HepG2 (cell line): Measurements from ENCODE around the gene RBM15B. TPM values are rescaled to one million over a fixed set of nuclear protein-coding genes. Genes with fewer than 3 reads are reported as not detected.

Experiments
- ATAC-seq: fragments of 200-7000 bp; cut with Tn5 transposase; 3 replicates; pipeline ENCODE4 v1.9.1; 2020; ENCODE audit warnings: mild to moderate bottlenecking, moderate library complexity
- BruUV-seq: library from RNA; stranded (reverse); fragments of 400-500 nt; replicated peaks from 2 replicates; lab custom pipeline; 2021; lab: Mats Ljungman, UMichigan
- CTCF ChIA-PET: fragments of 300-600 bp; formaldehyde crosslinking; extraction: SDS; loops from one replicate; lab custom pipeline; 2021; ENCODE audit warnings: low total read pairs, inconsistent platforms, low intra/inter-chr PET ratio; lab: Yijun Ruan, JAX
- POLR2A ChIA-PET: fragments of 350-600 bp; sonication (Branson Sonifier 250); formaldehyde crosslinking; loops from one replicate; lab custom pipeline; 2020; ENCODE audit warnings: antibody characterized with exemption, inconsistent platforms; lab: Yijun Ruan, JAX
- DNase-seq: peaks from one replicate; pipeline ENCODE4 v3.0.0-alpha.2; 2015; ENCODE audit warnings: low spot score
- FAIRE-seq: peaks from 3 replicates; lab custom pipeline; 2011; peaks lifted over from hg19 to GRCh38; lab: Jason Lieb, UNC
- H2AFZ ChIP-seq: one replicate; pipeline ENCODE4 v1.6.1; 2011; ENCODE audit warnings: low read length, inconsistent platforms
- H3K27ac ChIP-seq: fragments of 300-600 bp; 3 replicates; pipeline ENCODE4 v1.8.0; 2011; ENCODE audit warnings: mixed run types, mild to moderate bottlenecking, mixed read lengths, low read length, inconsistent platforms; ENCODE audit not compliant: insufficient read depth; ENCODE audit errors: extremely low read length
- H3K27me3 ChIP-seq, 2 experiments: fragments of 200-600 bp in 1 of 2; 2 replicates in 1 of 2; 3 replicates in 1 of 2; pipeline versions ENCODE4 v1.6.0 to v1.8.0; 2011; ENCODE audit warnings: low read length in 2 of 2, mild to moderate bottlenecking in 2 of 2, moderate library complexity in 2 of 2, inconsistent platforms in 1 of 2; ENCODE audit not compliant: insufficient read depth in 2 of 2, control insufficient read depth in 1 of 2
- H3K36me3 ChIP-seq, 2 experiments: fragments of 200-600 bp in 1 of 2; replicated peaks in 1 of 2; 2 replicates in 1 of 2; 3 replicates in 1 of 2; pipeline versions ENCODE4 v1.5.1 to v1.8.0; 2011; ENCODE audit warnings: low read length in 2 of 2, inconsistent platforms in 1 of 2; ENCODE audit not compliant: insufficient read depth in 2 of 2, control insufficient read depth in 1 of 2
- H3K4me1 ChIP-seq: 2 replicates; pipeline ENCODE4 v1.5.1; 2012; ENCODE audit warnings: low read length, inconsistent platforms; ENCODE audit not compliant: insufficient read depth
- H3K4me2 ChIP-seq: 2 replicates; pipeline ENCODE4 v1.6.0; 2011; ENCODE audit warnings: low read depth, low read length, inconsistent platforms
- H3K4me3 ChIP-seq, 3 experiments: fragments of 200-600 bp in 1 of 3; sonication (generic), shearing (Covaris generic) in 1 of 3; replicated peaks in 1 of 3; 2 replicates each; pipeline ENCODE4 v1.5.1; 2011 to 2016; ENCODE audit warnings: low read length in 3 of 3, inconsistent platforms in 2 of 3, low read depth in 2 of 3, mild to moderate bottlenecking in 2 of 3, control low read depth in 1 of 3, mixed read lengths in 1 of 3; ENCODE audit not compliant: insufficient read depth in 1 of 3
- H3K79me2 ChIP-seq: one replicate; pipeline ENCODE4 v1.6.1; 2011; ENCODE audit warnings: low read length, inconsistent platforms; ENCODE audit not compliant: insufficient read depth
- H3K9ac ChIP-seq: 2 replicates; pipeline ENCODE4 v1.6.0; 2011; ENCODE audit warnings: mild to moderate bottlenecking, low read depth, low read length, inconsistent platforms; ENCODE audit not compliant: insufficient read depth
- H3K9me3 ChIP-seq: 2 replicates; pipeline ENCODE4 v1.5.1; 2012; ENCODE audit warnings: mild to moderate bottlenecking, low read length
- H4K20me1 ChIP-seq: 2 replicates; pipeline ENCODE4 v1.6.0; 2011; ENCODE audit warnings: inconsistent platforms, mild to moderate bottlenecking, low read length, moderate library complexity; ENCODE audit not compliant: insufficient read depth
- LCORL ChIP-seq, 2 experiments: fragments of 450-650 bp in 1 of 2; sonication (generic) in 1 of 2; formaldehyde crosslinking in 1 of 2; IDR thresholded peaks; 2 replicates each; pipeline versions ENCODE4 v1.5.0 to v1.6.1; 2017 to 2020; ENCODE audit warnings: antibody characterized with exemption in 1 of 2, missing genetic modification reagents in 1 of 2
- SP4 ChIP-seq: sonication (generic); formaldehyde crosslinking; IDR thresholded peaks from 2 replicates; pipeline ENCODE4 v1.8.1; 2023; ENCODE audit warnings: mild to moderate bottlenecking, missing genetic modification reagents
- ZNF530 ChIP-seq: sonication (generic); formaldehyde crosslinking; IDR thresholded peaks from 2 replicates; pipeline ENCODE4 v1.5.0; 2020; ENCODE audit warnings: low read depth, mild to moderate bottlenecking, missing genetic modification reagents
- WGBS: methylation state at CpG from one replicate; pipeline ENCODE4 v1.1.6; 2017; ENCODE audit warnings: low lambda C conversion rate; 5-methylcytosine and 5-hydroxymethylcytosine counted together
- in situ Hi-C: cut with HindIII; loops from 2 replicates; pipeline ENCODE4 v1.10.0; 2017; ENCODE audit warnings: low pct_unique_long_range_greater_than_20kb; ENCODE audit not compliant: extremely low pct_ligation_motif_present
- intact Hi-C: fragments of 100-400 bp; cut with micrococcal nuclease; formaldehyde crosslinking; loops from one replicate; pipeline ENCODE4 v1.10.0; 2022; ENCODE audit not compliant: unreplicated experiment
- polyA plus RNA-seq, 8 experiments: library from polyadenylated mRNA; depleted of rRNA in 3 of 8; stranded (reverse) in 7 of 8; unstranded in 1 of 8; fragments of >200 nt; fragmentation: Illumina TruSeq in 4 of 8; extraction: Trizol in 4 of 8; gene quantifications; 2 replicates each; pipeline versions ENCODE4 v1.2.1 to v1.2.3, GENCODE V29; 2011 to 2016; ENCODE audit warnings: low read depth in 4 of 8, missing spikeins in 1 of 8, mixed read lengths in 1 of 8; ENCODE audit not compliant: insufficient read depth in 1 of 8
- total RNA-seq, 5 experiments: library from RNA; depleted of rRNA; stranded (reverse); fragments of >200 nt; fragmentation: Illumina TruSeq; extraction: Trizol; gene quantifications; 2 replicates each; pipeline ENCODE4 v1.2.3, GENCODE V29; 2016; ENCODE audit warnings: low read depth in 1 of 5
- TF ChIP-seq, protein P1 (sequence below): sonication (generic); formaldehyde crosslinking; IDR thresholded peaks from 2 replicates; pipeline ENCODE4 v1.5.0; 2020; ENCODE audit warnings: mild to moderate bottlenecking, missing genetic modification reagents
- TF ChIP-seq, protein P2 (sequence below): sonication (generic); formaldehyde crosslinking; IDR thresholded peaks from 2 replicates; pipeline ENCODE4 v1.4.0; 2020; ENCODE audit warnings: missing genetic modification reagents, borderline replicate concordance
- TF ChIP-seq, protein P3 (sequence below): sonication (generic); formaldehyde crosslinking; IDR thresholded peaks from 2 replicates; pipeline ENCODE4 v1.4.0; 2020; ENCODE audit warnings: missing genetic modification reagents, borderline replicate concordance

The RBM15B gene
- total and polyA plus RNA-seq, 2 of the 13 experiments (the other 11 are each of a cell fraction or from before 2014, with no cell fraction given), result 8.2 to 19.3 TPM

DNA sequence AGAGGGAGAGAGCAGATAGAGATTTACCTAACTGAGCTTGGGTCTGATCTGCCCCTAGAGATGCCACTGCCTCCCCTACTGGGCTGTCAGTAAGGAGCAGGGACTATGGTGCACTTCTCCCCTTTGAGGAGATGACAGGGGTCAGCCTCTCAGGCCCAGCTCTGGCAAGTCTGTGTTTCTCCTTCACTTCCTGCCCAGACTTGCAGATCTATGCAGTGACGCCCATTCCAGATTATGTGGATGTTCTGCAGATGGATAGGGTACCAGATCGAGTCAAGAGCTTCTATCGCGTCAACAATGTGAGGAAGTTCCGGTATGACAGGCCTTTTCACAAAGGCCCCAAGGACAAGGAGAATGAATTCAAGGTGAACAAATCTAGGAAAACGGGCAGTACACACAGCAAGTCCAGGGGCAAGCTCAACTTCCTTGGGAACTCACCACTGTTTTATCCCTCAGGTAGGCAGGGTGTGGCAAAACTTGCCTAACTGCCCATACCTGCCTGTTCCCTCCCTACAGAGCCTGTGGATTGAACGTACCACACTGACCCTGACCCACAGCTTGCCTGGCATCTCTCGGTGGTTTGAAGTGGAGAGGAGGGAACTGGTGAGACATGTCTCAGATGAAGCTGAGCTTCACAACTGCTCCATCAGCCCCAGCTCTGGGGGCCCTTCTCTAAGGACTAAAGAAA lies 35.0 kb upstream of the RBM15B start:
- H3K9me3 ChIP-seq, result no peaks in the 10 kb centered on the region
- no peaks in the 10 kb centered on the region for H3K4me1 ChIP-seq
- 34% methylated on average over 8 of the region's 8 CpGs for WGBS
- FAIRE-seq (no peak), DNase-seq (no peak), ATAC-seq (no peak)
- H3K79me2 ChIP-seq, result no peaks in the 10 kb centered on the region
- no peak overlapping the region for H3K4me2 ChIP-seq
- peaks cover 2 to 17% of the 10 kb centered on the region in 2 experiments; a peak in 2 of 5 replicates for H3K27me3 ChIP-seq
- ChIA-PET CTCF (no interaction called here), POLR2A (no interaction called here)
- no peak overlapping the region for H3K9ac ChIP-seq
- TF ChIP-seq ZNF530 (CRISPR knock-in tag) (no peak), LCORL (IDR thresholded peaks at IDR 0.05) (no peak), LCORL (CRISPR knock-in tag; IDR thresholded peaks at IDR 0.05) (no peak), SP4 (CRISPR knock-in tag) (no peak)
- TF ChIP-seq, protein P1, sequence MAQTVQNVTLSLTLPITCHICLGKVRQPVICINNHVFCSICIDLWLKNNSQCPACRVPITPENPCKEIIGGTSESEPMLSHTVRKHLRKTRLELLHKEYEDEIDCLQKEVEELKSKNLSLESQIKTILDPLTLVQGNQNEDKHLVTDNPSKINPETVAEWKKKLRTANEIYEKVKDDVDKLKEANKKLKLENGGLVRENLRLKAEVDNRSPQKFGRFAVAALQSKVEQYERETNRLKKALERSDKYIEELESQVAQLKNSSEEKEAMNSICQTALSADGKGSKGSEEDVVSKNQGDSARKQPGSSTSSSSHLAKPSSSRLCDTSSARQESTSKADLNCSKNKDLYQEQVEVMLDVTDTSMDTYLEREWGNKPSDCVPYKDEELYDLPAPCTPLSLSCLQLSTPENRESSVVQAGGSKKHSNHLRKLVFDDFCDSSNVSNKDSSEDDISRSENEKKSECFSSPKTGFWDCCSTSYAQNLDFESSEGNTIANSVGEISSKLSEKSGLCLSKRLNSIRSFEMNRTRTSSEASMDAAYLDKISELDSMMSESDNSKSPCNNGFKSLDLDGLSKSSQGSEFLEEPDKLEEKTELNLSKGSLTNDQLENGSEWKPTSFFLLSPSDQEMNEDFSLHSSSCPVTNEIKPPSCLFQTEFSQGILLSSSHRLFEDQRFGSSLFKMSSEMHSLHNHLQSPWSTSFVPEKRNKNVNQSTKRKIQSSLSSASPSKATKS (CRISPR knock-in tag), result no peak
- TF ChIP-seq, protein P2, sequence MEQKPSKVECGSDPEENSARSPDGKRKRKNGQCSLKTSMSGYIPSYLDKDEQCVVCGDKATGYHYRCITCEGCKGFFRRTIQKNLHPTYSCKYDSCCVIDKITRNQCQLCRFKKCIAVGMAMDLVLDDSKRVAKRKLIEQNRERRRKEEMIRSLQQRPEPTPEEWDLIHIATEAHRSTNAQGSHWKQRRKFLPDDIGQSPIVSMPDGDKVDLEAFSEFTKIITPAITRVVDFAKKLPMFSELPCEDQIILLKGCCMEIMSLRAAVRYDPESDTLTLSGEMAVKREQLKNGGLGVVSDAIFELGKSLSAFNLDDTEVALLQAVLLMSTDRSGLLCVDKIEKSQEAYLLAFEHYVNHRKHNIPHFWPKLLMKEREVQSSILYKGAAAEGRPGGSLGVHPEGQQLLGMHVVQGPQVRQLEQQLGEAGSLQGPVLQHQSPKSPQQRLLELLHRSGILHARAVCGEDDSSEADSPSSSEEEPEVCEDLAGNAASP (CRISPR knock-in tag), result no peak
- TF ChIP-seq, protein P3, sequence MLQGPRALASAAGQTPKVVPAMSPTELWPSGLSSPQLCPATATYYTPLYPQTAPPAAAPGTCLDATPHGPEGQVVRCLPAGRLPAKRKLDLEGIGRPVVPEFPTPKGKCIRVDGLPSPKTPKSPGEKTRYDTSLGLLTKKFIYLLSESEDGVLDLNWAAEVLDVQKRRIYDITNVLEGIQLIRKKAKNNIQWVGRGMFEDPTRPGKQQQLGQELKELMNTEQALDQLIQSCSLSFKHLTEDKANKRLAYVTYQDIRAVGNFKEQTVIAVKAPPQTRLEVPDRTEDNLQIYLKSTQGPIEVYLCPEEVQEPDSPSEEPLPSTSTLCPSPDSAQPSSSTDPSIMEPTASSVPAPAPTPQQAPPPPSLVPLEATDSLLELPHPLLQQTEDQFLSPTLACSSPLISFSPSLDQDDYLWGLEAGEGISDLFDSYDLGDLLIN (CRISPR knock-in tag), result no peak
- H3K27ac ChIP-seq, result no peak overlapping the region
- no peaks in the 10 kb centered on the region for H4K20me1 ChIP-seq
- intact Hi-C loops (no loop called here), in situ Hi-C loops (no loop called here)
- H3K4me3 ChIP-seq, result no peak overlapping the region
- H3K36me3 ChIP-seq, result no peaks in the 10 kb centered on the region
- BruUV-seq, result no TSS peak
- H2AFZ ChIP-seq, result no peak overlapping the region
